ENCODE data around the gene SEMA3E.
"Not testable (repeated sequence)": the region's sequence is repeated elsewhere in the genome, so short reads cannot be mapped to it uniquely, and the experiment has no call there.

The SEMA3E gene

DNA sequence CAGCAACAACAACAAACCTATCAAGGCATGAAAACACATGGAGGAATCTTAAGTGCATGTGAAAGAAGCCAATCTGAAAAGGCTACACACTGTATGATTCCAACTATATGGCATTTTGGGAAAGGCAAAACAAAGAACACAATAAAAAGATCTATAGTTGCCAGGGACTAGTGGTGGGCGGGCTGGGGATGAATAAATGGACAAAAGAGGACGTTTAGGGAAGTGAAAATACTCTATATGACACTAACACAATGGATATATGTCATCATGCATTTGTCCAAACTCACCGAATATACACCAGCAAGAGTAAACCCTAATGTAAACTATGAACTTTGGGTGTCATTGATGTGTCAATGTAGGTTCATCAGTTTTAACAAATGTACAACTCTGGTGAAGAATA lies 89.1 kb downstream of the SEMA3E start:
- Histone ChIP-seq H3K36me3 (ENCODE audit: insufficient read depth) (no peaks in the 10 kb centered on the region), H3K79me2 (ENCODE audit: insufficient read depth, low read depth) (no peaks in the 10 kb centered on the region), H3K27me3 (ENCODE audit: insufficient read depth, low read depth) (no peaks in the 10 kb centered on the region), H3K27ac (no peak overlapping the region), H3K4me2 (no peak overlapping the region), H3K9ac (no peak overlapping the region), H3K4me1 (ENCODE audit: low read depth, poor library complexity, severe bottlenecking) (no peaks in the 10 kb centered on the region), H3K4me3 (IDR thresholded peaks at IDR 0.05; ENCODE audit: insufficient read depth, low read depth, low read length) (no peak overlapping the region), H4K20me1 (ENCODE audit: insufficient read depth) (no peaks in the 10 kb centered on the region), H2AFZ (ENCODE audit: low read depth) (no peak overlapping the region)
- TF ChIP-seq, protein P1, sequence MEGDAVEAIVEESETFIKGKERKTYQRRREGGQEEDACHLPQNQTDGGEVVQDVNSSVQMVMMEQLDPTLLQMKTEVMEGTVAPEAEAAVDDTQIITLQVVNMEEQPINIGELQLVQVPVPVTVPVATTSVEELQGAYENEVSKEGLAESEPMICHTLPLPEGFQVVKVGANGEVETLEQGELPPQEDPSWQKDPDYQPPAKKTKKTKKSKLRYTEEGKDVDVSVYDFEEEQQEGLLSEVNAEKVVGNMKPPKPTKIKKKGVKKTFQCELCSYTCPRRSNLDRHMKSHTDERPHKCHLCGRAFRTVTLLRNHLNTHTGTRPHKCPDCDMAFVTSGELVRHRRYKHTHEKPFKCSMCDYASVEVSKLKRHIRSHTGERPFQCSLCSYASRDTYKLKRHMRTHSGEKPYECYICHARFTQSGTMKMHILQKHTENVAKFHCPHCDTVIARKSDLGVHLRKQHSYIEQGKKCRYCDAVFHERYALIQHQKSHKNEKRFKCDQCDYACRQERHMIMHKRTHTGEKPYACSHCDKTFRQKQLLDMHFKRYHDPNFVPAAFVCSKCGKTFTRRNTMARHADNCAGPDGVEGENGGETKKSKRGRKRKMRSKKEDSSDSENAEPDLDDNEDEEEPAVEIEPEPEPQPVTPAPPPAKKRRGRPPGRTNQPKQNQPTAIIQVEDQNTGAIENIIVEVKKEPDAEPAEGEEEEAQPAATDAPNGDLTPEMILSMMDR (conservative IDR thresholded peaks at IDR 0.05; ENCODE audit: low read depth, low read length) = no peak

DNA sequence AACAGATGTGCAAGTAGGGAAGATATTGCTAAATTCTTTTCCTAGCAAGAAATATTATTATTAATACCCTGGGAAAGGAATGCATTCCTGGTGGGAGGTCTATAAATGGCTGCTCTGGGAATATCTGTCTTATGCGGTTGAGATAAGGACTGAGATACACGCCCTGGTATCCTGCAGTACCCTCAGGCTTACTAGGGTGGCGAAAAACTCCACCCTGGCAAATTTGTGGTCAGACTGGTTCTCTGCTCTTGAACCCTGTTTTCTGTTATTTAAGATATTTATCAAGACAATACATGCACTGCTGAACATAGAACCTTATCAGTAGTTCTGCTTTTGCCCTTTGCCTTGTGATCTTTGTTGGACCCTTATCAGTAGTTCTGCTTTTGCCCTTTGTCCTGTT lies 96.4 kb downstream of the SEMA3E start:
- H3K4me2 ChIP-seq; H3K4me3 ChIP-seq (IDR thresholded peaks at IDR 0.05; ENCODE audit: insufficient read depth, low read depth, low read length): not testable (repeated sequence)

DNA sequence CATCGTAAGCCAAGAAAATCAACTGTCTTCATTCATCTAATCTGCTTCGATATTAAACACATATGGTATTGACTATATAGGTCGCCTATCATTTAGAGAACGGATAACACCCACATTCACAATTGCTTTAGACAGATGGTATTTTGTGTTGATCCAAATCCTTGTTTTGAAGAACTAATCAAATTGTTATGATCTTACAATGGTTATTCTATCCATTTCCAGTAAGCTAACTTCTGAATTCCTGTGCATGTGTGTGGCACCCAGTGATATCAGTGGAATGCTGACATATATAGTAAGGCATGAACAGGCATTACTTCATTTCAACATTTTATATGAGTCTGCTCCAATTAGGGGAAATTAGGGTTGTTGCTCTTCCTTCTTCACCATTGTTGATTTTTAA lies 98.8 kb downstream of the SEMA3E start:
- no peak overlapping the region for H3K4me2 ChIP-seq
- no peaks in the 10 kb centered on the region for H3K27me3 ChIP-seq (ENCODE audit: insufficient read depth, low read depth)
- no peaks in the 10 kb centered on the region for H4K20me1 ChIP-seq (ENCODE audit: insufficient read depth)
- TF ChIP-seq, protein P1 (conservative IDR thresholded peaks at IDR 0.05; ENCODE audit: low read depth, low read length) = no peak
- no peak overlapping the region for H2AFZ ChIP-seq (ENCODE audit: low read depth)
- H3K27ac ChIP-seq = no peak overlapping the region
- H3K9ac ChIP-seq = no peak overlapping the region
- H3K79me2 ChIP-seq (ENCODE audit: insufficient read depth, low read depth) = no peaks in the 10 kb centered on the region
- H3K4me3 ChIP-seq (IDR thresholded peaks at IDR 0.05; ENCODE audit: insufficient read depth, low read depth, low read length) = no peak overlapping the region
- peaks cover 35% of the 10 kb centered on the region for H3K4me1 ChIP-seq (ENCODE audit: low read depth, poor library complexity, severe bottlenecking)
- no peaks in the 10 kb centered on the region for H3K36me3 ChIP-seq (ENCODE audit: insufficient read depth)

More for the DNA sequence above, 96.4 kb downstream of the SEMA3E start:
- not testable (repeated sequence) for H3K36me3 ChIP-seq (ENCODE audit: insufficient read depth); H4K20me1 ChIP-seq (ENCODE audit: insufficient read depth); H3K27ac ChIP-seq; H3K27me3 ChIP-seq (ENCODE audit: insufficient read depth, low read depth); H3K79me2 ChIP-seq (ENCODE audit: insufficient read depth, low read depth); H3K9ac ChIP-seq; H2AFZ ChIP-seq (ENCODE audit: low read depth)
- H3K4me1 ChIP-seq (ENCODE audit: low read depth, poor library complexity, severe bottlenecking) = peaks cover 22% of the 10 kb centered on the region

DNA sequence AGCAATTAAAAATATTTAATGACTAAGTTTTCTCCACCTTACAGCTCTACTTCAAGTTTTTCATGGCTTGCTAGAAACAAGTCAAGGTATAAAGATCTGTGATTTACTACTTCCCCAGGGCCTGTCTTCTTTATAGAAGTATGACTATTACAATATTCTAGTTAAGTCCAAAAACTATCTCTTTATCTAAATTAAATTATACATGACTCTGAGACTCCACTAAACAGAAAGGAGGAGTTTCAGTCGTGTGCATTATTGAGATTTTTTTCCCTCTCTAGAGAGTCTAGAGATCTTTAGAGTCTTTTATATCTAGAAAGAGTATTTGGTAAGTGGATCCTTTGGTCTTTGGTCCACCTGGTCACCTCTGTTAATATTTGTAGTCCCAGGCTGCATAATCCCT lies 100.7 kb downstream of the SEMA3E start:
- H3K4me2 ChIP-seq = peak overlapping the region; percentile 56
- peaks cover 35% of the 10 kb centered on the region for H3K4me1 ChIP-seq (ENCODE audit: low read depth, poor library complexity, severe bottlenecking)
- H3K27ac ChIP-seq = peak overlapping the region; percentile 80
- H3K36me3 ChIP-seq (ENCODE audit: insufficient read depth) = no peaks in the 10 kb centered on the region
- H4K20me1 ChIP-seq (ENCODE audit: insufficient read depth) = no peaks in the 10 kb centered on the region
- no peak overlapping the region for H3K4me3 ChIP-seq (IDR thresholded peaks at IDR 0.05; ENCODE audit: insufficient read depth, low read depth, low read length)
- H3K27me3 ChIP-seq (ENCODE audit: insufficient read depth, low read depth) = no peaks in the 10 kb centered on the region
- TF ChIP-seq, protein P1 (conservative IDR thresholded peaks at IDR 0.05; ENCODE audit: low read depth, low read length) = no peak
- peak overlapping the region; percentile 4; the same call in 1 of the 2 replicates for H3K9ac ChIP-seq
- peak overlapping the region; percentile 38; the same call in 1 of the 2 replicates for H2AFZ ChIP-seq (ENCODE audit: low read depth)
- no peaks in the 10 kb centered on the region for H3K79me2 ChIP-seq (ENCODE audit: insufficient read depth, low read depth)

DNA sequence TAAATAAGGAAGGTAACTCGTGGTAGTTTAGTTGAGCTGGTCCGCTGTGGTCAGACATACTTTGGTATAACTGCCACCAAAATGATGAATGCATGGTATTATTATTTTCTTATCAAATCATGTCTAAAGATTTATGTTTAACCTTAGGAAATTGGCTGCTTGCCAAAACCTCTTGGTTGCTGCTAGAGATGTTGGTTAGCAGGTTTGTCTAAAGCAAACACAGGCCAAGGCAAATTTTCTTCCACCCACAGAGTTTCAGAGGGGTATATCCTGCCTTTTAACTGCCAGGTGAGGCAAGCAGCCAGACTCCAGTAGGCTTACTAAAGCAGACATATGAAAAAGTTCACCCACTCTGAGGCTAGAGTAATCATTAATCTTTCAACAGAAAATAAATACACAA lies 101.4 kb downstream of the SEMA3E start:
- no peak overlapping the region for H3K4me3 ChIP-seq (IDR thresholded peaks at IDR 0.05; ENCODE audit: insufficient read depth, low read depth, low read length)
- no peaks in the 10 kb centered on the region for H4K20me1 ChIP-seq (ENCODE audit: insufficient read depth)
- H3K79me2 ChIP-seq (ENCODE audit: insufficient read depth, low read depth) = no peaks in the 10 kb centered on the region
- peak overlapping the region; percentile 4; the same call in 1 of the 2 replicates for H3K9ac ChIP-seq
- no peaks in the 10 kb centered on the region for H3K36me3 ChIP-seq (ENCODE audit: insufficient read depth)
- peaks cover 35% of the 10 kb centered on the region for H3K4me1 ChIP-seq (ENCODE audit: low read depth, poor library complexity, severe bottlenecking)
- H3K27ac ChIP-seq = peak overlapping the region; percentile 80
- peak overlapping the region; percentile 56 for H3K4me2 ChIP-seq
- TF ChIP-seq, protein P1 (conservative IDR thresholded peaks at IDR 0.05; ENCODE audit: low read depth, low read length) = no peak
- H2AFZ ChIP-seq (ENCODE audit: low read depth) = peak overlapping the region; percentile 38; the same call in 1 of the 2 replicates
- no peaks in the 10 kb centered on the region for H3K27me3 ChIP-seq (ENCODE audit: insufficient read depth, low read depth)

Data from KMS-11 (cell line).